Left cardiac atrium (tissue), 4 donors: ENCODE data around the gene ARAP3. TPM values are rescaled to one million over a fixed set of nuclear protein-coding genes. Genes with fewer than 3 reads are reported as not detected.

ENCODE experiments used
- ATAC-seq, 2 donors: fragments of 200-7000 bp; cut with Tn5 transposase; one replicate each; pipeline ENCODE4 v1.9.1; 2020; ENCODE audit warnings: mild to moderate bottlenecking in 2 of 2, moderate library complexity in 2 of 2
- DNase-seq: peaks from one replicate; pipeline ENCODE4 v3.0.0-alpha.2; 2020
- intact Hi-C, 2 donors: fragments of 100-400 bp; cut with DNase I; formaldehyde crosslinking; loops; one replicate each; pipeline versions ENCODE4 v1.14.1 to v1.15.1; 2022 to 2023
- total RNA-seq, 2 donors: library from RNA; stranded (reverse); fragmentation: NEBNext Ultra II Directional; extraction: Animal tissue kit (Norgen Biotek cat#: 25700); gene quantifications; one replicate each; pipeline ENCODE4 v1.2.1, GENCODE V29; 2021
- donor health status: DM: no; HTN: yes; CAD: no.
- donor health status: DM: no; HTN: yes; CAD: no; lungs with severe emphysema.
- donor health status: DM: yes; HTN: yes; CAD: no.
- donor health status: Dilated cardiomyopathy.

The ARAP3 gene
- total RNA-seq, 2 donors from 2014 or later: 10.1 to 18.7 TPM

DNA sequence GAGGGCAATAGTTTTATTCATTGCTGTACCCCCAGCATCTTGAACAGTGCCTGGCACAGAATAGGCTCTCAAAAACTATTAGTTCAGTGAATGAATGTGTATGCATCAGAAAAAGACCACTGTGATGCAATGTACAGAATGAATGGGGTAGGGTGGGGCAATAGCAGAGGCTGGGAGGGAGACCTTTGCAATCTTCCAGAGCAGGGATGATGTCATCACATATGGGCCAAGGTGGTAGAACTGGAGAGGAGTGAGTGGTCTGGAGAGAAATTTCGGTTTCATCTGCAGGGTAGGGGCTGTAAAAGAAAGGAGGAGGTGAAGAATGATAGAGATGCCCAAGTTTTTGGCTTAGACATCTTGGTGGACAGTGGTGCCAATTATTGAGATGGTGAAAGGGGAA lies 23.4 kb upstream of the ARAP3 start:
- intact Hi-C loops: no loop called here

DNA sequence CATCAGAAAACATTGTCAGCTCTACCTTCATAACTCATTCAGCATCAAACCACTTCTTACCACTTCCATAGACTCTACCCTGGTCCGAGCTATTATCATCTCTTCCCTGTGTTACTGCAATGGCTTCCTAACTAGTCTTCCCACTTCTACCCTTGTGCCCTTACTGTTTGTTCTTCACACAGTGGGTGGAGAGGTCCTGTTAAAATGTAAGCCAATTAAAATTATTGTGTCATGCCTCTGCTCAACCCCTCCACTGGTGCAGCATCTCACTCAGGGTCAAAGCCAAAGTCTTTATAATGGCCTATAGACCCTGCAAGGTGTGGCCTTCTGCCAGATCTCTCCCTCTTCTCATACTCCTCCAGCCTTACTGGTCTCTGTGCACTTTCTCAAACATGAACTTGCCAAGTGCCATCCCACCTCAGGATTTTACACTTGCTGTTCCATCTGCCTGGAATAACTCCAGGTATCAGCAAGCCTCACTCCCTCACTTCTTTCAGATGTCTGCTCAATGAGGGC lies 22.8 kb upstream of the ARAP3 start:
- ATAC-seq (no peak), DNase-seq (no peak)
- intact Hi-C loops: loop anchor here (5.0 kb wide), 2 partner anchors 107 to 172 kb away; partner anchors contain the start of gene PCDH1 (in 1 of the 2)

More for the DNA sequence above, 23.4 kb upstream of the ARAP3 start:
- ATAC-seq (no peak), DNase-seq (no peak)

DNA sequence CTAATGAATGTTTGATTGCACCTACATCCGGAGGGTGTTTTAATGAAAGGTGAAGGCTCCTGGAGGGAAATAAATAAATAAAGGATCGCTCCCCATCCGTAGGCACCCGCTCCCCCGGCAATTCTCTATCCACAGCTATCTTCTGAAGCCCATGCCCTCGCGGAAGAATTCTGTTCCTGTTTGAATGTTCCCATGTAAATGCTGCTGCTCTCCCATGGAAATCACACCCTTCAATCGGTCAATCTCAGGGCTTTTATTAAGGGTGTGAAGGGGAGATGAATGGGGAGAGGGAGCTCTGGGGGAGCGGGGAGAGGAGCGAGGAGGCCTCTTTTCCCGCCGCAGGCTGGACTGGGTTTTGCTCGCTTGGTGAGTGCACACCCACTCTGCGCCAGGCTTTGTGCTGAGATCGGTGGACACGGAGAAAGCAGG lies 21.1 kb upstream of the ARAP3 start:
- ATAC-seq (no peak), DNase-seq (no peak)
- intact Hi-C loops: loop anchor here (5.0 kb wide), 2 partner anchors 109 to 174 kb away; partner anchors contain the start of gene PCDH1 (in 1 of the 2)

DNA sequence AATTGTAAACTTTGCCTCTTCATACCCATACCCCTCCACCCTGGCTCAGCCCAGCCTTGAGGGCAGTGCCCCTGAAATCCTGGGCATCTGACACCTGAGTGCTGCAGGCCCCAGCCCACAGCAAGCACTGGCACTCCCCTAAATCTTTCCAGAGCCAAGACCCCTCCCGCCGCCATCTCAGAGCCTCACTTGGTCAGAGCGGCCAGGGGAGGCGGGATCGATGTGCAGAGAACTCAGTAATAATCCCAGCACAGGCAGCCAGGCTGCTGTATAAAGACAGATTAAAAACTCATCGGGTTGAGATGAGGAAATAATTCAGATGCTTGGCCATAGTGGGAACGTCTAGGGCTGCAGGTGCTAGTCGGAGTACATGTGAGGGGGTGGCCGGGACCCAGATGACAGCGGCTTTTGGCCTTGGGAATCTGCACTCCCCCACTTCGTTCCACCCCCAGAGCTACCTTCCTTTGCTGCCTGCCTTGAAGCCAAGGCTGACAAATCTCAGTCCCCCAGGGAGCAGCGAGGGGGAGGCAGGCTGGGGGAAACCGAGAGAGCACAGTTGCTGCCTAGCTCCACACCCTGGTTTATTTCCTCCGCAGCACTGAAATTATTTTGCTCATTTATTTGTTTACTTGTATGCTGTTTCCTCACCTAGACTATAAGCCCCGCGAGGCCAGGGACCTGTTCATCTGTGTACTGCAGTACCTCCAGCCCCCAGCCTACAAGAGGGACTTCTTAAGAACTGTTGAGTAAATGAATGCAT lies 19.5 kb upstream of the ARAP3 start:
- intact Hi-C loops: loop anchor here (1.0 to 5.0 kb wide), 3 partner anchors 111 to 178 kb away; partner anchors contain the start of gene PCDH1 (in 1 of the 2)
- no peak for DNase-seq
- ATAC-seq: no peak

DNA sequence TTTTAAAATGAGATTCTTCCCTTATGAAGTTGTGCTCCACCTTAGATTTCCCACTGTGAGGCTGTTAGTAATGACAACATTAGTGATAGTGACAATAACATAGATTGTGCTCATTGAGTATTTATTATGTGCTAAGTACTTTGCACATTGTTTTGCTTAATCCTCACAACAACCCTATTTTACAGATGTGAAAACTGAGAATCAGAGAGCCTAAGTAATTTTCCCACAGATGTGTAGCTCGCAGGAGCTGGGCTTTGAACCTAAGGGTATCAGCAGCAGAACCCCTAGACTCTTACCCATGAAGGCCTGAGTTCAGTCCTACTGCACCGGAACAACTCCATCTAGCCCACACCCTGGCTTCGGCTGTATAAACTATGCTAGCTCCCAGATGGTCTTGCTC lies 15.6 kb upstream of the ARAP3 start:
- ATAC-seq (no peak), DNase-seq (no peak)
- intact Hi-C loops: no loop called here

DNA sequence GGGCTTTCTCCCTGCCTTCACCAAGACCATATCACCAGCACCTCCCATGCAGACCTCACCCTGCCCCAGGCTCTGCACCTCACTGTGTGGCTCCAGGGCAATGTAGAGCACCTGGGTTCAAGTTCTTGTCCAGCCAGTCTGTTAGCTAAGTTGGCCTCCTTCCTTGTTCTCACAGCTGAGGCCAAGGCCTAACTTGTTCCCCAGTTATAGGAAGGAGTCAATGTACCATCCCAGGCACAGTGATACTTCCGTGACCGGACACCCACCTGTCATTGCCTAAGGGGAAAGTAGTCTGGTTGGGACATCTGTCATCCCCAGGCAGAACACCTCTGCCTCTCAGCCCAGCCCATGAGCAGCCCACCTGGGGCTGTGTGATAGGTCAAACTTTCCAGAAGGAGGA lies 14.4 kb upstream of the ARAP3 start:
- no peak for ATAC-seq

DNA sequence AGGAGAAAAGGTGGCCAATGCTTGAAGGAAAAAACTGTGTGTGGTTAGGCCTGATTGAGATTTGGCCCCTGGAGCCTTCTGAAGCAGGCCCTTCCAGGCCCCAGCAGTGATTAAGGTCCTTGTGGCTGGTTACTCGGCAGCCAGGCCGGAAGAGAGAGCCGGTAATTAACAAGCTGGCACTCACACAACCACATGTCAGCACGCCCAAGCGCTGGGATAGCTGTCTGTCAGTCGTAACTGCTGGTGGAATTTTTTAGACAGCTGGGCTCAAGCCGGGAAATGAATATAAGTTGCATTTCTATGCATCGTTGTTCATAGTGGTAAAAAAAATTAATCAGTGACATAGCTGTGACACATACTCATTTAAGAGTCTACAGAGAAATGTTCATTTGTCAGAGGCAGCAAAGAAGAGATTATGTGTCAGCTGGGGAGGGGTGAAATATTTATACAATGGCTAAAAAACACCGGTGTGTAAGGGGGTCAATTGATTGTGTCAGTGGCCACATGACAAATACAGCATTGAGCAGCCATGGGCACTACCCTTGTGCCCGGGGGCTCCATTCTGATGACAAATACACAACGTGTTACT lies 13.7 kb upstream of the ARAP3 start:
- intact Hi-C loops: no loop called here
- ATAC-seq (peak; percentile 61 to 68), DNase-seq (peak; percentile 52)

More for the DNA sequence above, 14.4 kb upstream of the ARAP3 start:
- intact Hi-C loops: no loop called here
- no peak for DNase-seq

DNA sequence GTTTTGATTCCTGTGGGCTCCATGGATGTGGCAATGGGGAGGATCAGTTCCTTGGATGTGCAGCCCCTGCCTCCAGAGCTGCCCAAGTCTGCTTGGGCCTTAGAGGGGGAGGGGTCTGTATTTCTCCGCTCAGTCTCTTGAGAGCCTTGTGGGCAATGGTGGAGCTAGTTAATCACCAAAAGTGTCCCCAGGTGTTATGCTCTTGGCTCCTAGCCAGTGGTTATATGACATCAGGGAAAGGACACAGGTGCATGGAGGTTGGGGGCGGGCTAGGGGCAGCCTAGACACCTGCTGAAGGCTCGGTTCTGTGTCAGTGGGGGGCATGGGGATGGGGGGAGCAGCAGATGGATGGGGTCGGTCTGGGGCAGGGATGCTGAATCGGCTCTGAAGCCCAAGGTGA lies 12.4 kb upstream of the ARAP3 start:
- DNase-seq (no peak), ATAC-seq (no peak)
- intact Hi-C loops: loop anchor here in 1 of 2 donors (5.0 kb wide), 1 partner anchor 268 kb away; no protein-coding TSS in a partner anchor

DNA sequence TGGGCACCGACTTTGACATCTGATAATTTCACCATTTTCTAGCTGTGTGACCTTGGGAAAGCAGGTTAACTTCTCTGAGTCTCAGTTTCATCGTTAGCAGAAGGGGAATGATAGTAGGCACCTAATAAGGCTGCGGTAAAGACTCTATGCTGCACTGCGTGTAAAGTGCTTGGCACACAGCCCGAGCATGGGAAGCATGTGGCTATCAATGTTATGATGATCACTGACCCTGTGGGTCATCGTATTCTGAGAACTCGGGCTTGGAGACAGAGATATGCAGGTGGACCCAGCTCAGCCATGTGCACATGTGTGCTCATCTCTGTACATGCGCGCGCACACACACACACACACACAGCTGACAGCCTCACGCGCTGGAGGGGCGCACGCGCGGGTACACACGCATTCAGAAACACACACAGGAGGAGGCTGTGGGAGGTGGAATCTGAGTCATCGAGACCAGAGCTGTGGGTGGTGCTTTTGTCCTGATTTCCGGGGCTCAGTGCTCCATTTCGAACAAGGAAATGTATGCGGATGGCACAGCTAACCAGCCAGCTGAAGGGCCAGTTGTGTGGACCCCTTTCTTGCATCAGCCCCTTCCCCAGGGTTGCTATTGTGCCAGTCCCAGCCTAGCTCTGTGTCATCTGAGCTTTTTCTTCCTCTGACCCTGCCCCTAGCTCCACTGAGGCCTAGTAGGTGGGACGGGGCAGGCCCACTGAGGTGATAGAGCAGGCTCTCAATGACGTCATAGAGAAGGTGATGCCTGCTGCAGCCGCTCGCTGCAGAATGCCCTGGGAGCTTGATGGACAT lies 11.1 kb upstream of the ARAP3 start:
- DNase-seq: no peak
- ATAC-seq: no peak
- intact Hi-C loops: loop anchor here (1.0 to 5.0 kb wide), 2 partner anchors 267 to 269 kb away; no protein-coding TSS in a partner anchor

DNA sequence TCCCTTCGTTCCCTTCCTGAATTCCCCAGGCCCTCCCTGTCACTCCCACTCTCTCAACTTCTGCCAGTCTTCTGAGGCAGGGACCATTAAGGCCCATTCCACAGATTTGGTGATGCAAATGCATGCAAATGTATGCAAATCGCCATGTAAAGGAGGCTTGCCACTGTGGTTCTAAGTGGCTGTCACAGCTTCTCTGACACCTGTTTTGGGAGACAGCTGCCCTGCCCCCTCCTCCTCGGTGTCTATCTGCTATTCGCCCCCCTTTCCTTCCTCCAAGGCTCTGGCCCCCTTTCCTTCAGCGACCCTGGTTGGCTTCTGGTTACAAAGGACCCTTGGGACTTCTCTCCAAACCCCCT lies 10.5 kb upstream of the ARAP3 start:
- intact Hi-C loops: loop anchor here (1.0 to 5.0 kb wide), 2 partner anchors 268 to 270 kb away; no protein-coding TSS in a partner anchor
- DNase-seq (no peak), ATAC-seq (no peak)

DNA sequence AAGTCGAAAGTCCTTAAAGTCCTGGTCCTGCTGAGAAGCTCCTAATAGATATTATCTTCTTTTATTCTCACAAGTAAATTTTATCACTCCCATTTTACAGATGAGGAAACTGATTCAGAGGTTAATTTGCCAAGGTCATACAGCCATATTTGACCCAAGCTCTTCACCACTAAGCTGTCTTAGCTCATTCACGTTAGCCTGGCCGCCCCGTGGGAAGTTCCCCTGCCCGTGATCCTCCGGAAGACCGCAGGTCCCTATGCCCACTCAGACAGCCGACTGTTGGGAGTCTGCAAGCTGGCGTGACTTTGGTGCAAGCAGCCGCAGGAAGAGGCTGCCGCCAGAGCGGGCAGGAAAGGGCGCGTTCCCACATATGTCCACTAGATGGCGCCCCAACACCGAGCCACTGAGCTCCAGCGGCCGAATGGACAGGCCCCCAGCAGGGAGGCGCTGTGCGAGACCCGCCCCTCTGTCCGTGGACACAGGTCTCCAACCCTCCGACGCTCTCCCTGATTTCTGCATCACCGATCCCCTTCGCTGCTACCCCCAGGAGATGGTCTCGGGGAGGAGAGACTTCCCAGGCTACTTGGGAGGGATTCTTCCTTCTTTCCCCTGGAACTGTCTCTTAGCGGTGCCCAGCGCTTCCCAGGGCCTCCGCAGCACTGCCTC lies 10.0 kb upstream of the ARAP3 start:
- intact Hi-C loops: loop anchor here (1.0 to 5.0 kb wide), 2 partner anchors 268 to 270 kb away; no protein-coding TSS in a partner anchor
- ATAC-seq (peak; percentile 87 to 89), DNase-seq (peak; percentile 85)

DNA sequence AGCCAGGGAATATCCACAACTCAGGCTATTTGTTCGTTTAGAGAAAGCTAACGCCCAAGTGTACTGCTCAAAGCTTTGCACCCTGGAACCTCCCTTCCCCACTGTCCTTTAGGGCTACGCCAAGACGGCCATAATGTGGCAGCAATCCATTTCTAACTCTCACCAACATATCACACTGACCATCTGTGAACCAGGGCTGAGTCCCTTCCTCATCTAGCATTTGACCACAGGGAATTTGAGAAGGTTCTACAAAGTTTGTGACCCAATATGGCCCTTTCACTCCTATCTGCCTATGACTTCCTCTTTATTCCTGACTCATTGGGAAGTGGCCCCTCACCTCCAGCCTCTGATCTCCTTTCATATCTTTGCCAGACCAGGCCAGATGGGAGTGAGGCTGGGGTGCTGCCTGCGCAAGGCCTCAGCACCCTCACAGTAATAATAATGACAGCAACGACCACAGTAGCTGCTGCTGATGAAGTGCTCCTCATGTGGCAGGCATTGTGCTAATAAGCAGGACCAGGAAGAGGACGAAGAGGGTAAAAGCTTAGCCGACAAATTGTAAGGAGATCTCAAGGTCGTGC lies 9.3 kb upstream of the ARAP3 start:
- intact Hi-C loops: loop anchor here in 1 of 2 donors (5.0 kb wide), 1 partner anchor 271 kb away; no protein-coding TSS in a partner anchor

DNA sequence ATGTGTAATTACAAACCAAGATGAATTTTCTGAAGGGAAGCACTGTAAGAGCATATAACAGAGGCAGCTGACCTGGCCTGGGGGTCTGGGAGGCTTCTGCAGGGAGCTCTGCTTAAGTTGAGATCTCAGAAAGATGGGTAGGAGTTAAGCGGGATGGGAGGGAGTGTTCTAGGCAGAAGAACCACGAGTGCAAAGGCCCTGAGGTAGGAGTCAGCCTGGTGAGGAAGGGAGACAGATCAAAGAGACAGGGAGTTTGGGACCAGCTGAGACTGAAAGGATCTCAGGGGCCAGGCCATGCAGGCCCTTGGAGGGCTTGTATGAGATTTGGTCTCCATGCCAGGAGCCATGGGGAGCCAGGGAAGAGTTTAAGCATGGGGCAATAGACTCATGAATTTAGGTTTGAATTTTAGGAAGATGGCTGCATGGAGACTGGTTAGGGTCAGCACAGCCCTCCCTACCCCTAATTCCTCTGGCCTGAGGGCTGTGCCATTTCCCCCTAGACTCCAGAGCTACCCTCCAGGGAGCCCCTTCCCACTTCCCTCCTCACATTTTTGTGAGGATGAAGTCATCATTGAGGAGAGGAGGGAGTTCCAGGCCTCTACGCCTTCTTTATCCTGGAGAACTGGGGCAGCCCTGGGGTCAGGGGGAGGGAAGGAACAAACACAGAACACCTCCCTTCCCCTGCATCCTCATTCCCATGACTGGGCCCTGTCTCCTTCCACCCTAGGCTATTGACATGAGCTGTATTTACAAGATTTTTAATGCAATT lies 4.8 kb upstream of the ARAP3 start:
- intact Hi-C loops: loop anchor here in 1 of 2 donors (5.0 kb wide), 1 partner anchor 195 kb away; no protein-coding TSS in a partner anchor
- ATAC-seq (no peak), DNase-seq (no peak)

More for the DNA sequence above, 9.3 kb upstream of the ARAP3 start:
- DNase-seq (no peak), ATAC-seq (no peak)

DNA sequence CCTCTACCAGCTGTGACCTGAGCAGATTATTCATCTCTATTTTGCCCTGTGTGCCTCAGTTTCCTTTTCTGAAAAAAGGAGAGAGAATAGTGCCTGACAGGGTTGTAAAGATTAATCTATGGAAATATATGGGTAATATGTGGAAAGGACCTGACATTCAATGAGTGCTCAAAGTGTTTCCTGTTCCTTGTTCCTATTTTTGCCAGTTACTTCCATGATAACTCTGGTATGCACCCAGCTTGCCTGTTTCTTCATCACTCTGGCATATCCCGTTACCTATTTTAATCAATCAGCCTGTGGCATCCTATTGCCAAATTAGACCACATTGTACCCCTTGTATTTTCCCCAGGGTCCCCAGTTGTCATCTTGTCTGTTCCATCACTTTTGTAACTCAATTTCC lies 3.6 kb upstream of the ARAP3 start:
- no peak for ATAC-seq
- DNase-seq: no peak
- intact Hi-C loops: loop anchor here in 1 of 2 donors (5.0 kb wide), 1 partner anchor 197 kb away; no protein-coding TSS in a partner anchor

DNA sequence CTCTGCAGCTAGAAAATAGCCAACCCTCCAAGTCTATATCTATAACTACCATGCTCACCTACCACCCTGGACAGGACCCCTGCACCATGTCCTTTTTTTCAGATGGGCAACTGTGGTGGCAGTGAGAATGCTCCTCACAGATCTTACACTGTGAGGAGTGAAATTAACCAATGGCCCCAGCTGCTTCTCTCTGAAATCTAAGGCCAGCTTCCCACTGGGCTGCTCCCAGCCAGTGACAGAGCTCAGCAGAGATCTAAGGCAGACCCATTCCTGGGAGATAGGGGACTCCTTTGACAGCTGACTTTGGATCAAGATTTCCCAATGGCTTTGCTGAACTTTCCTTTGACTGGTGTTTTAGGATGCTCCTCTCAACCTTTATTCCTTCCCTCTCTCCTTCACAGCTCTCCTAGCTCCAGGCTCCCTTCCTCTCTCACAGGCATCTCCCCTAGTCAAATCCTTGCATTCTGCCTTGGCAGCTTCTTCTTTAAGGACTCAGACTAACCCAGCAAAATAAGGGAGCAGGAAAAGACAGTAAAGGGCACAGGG lies 1.6 kb upstream of the ARAP3 start:
- intact Hi-C loops: no loop called here
- no peak for ATAC-seq
- no peak for DNase-seq

DNA sequence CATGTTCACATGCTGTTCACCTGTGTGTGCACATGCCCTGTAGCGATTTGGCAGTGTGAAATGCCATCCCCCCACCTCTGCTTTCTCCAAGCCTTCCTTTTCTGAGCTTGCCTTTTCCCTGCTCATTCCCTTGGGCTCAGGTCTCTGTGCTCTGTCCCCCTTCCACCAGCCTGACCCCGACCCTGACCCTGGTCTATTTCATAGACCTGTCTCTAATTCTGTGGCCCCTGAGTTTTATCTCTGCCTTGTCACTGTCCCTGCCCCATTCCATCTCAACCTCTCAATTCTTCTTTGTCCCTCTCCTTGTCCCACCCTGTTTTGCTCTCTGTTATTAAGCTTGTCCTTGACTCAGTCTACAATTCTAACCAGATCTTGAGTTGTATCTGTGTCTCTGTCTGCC lies 735 bp downstream of the ARAP3 start:
- ATAC-seq: no peak
- no peak for DNase-seq
- intact Hi-C loops: no loop called here

DNA sequence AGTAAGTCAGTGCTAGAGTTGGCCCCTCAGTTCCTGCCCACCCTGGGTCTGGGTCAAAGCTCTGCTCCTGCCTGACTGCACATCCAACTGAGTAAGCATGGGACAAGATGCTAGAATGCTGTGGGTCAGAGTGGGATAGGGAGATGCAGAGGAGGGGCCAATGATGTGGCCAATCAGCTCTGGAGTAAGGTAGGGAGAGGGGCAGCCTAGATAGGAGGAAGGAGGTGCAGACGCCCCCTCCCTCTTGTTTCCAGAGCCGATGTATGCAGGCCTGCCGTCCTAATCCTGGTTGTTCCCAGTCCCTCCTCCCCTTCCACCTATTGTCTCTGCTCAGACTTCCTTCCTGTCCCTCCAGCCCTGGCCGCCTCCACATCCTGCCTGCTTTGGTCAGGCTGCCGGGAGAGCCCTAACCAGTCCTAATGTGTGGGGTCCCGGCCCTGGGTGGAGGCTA lies 1.3 kb downstream of the ARAP3 start:
- intact Hi-C loops: no loop called here
- ATAC-seq (peak; percentile 25 to 54), DNase-seq (peak; percentile 86)
